PC-3 (cell line): ENCODE measurements around the gene RPS25.

ENCODE experiments used
- CTCF ChIP-seq: fragments of 300-600 bp; sonication (generic); conservative IDR thresholded peaks from 2 replicates; pipeline ENCODE4 v1.5.1; 2017; ENCODE audit warnings: antibody characterized with exemption, low read depth, mild to moderate bottlenecking, low read length
- EZH2 ChIP-seq: fragments of 300-600 bp; sonication (generic); IDR thresholded peaks from one replicate; pipeline ENCODE4 v1.6.1; 2017; ENCODE audit warnings: antibody characterized with exemption, mild to moderate bottlenecking, low read length; ENCODE audit not compliant: unreplicated experiment

DNA sequence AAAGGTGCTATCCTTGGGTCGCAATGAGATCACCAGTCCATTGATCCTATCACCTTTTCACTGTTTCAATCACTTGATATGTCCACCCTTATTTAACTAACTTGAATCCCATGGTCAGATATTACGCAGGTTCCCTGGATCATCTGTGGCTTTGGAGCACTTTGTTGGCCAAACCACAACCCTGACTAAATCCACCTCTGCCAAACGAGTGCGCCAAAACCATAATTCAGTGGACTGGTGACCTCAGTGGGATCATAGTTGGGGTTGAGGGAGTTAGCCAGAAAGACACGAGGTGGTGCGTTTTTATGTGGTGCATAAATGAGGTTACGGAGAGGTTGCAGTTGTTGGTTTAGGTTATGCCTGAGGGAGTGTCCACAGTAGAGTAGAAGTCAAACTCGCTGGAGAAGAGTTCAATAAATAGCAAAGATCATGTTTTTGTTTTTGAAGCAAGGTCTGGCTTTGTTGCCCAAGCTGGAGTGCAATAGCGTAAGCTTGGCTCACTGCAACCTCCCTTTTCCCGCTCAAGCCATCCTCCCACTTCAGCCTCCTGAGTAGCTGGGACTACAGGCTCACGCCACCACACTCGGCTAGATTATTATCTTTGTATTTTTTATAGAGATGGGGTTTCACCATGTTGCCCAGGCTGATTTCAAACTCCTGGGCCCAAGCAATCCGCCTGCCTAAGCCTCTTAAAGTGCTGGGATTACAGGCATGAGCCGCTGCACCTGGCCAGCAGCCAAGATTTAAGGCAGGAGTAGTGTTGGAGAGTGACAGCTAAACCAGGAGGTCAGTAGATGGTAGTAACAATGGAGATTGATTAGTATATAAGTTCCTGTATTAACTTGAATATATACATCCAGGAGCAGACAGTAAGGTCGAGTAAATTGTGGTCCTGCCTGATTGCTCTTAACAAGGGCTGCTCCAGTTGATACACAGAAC is 42.1 kb downstream of the RPS25 start:
- TF ChIP-seq CTCF (no peak), EZH2 (no peak)
